Prostate gland (tissue), 2 donors: ENCODE measurements around the gene PRSS8.

ENCODE experiments used
- POLR2AphosphoS5 ChIP-seq: sonication (generic); formaldehyde crosslinking; IDR thresholded peaks from one replicate; pipeline ENCODE4 v1.6.1; 2017; ENCODE audit warnings: antibody characterized with exemption
- TF ChIP-seq, protein P1 (sequence below), 4 experiments: fragments of 200-600 bp in 2 of 4; fragments of 450-650 bp in 2 of 4; sonication (generic) in 2 of 4; IDR thresholded peaks; 1 replicate in 3 of 4; 2 replicates in 1 of 4; pipeline ENCODE4 v1.5.1; 2016 to 2019; ENCODE audit warnings: antibody characterized with exemption in 4 of 4, mild to moderate bottlenecking in 2 of 4, moderate library complexity in 2 of 4

DNA sequence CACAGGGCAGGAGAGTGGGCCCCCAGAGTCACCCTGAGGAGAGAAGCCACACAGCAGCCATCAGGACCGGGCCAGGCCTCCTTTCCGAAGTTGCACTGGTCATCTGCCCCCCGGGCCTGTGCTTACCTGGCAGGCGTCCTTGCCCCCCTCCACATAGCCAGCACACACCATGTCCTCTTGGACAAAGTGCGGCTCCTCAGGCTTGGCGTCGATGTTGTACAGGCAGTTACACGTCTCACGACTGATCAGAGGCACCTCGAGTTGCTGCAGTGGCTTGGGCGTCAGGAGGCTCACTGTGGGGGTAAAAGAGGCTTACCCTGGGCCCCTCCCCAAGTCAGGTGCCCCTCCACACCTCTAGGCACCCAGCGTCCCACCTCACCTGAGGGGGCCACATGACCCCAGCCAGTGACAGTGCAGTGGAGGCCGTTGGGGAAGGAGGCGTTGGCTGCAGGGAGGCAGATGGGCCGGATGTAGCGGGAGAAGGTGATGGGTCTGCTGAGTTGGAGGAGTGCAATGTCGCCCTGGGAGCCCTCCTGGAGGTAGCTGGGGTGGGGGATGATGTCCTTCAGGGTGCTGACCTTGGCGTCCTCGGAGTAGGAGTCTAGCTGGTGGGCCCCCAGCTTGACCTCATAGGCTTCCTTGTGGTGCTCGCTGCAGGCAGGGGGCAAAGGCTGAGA, 3.1 kb downstream of the PRSS8 start:
- TF ChIP-seq, protein P1, sequence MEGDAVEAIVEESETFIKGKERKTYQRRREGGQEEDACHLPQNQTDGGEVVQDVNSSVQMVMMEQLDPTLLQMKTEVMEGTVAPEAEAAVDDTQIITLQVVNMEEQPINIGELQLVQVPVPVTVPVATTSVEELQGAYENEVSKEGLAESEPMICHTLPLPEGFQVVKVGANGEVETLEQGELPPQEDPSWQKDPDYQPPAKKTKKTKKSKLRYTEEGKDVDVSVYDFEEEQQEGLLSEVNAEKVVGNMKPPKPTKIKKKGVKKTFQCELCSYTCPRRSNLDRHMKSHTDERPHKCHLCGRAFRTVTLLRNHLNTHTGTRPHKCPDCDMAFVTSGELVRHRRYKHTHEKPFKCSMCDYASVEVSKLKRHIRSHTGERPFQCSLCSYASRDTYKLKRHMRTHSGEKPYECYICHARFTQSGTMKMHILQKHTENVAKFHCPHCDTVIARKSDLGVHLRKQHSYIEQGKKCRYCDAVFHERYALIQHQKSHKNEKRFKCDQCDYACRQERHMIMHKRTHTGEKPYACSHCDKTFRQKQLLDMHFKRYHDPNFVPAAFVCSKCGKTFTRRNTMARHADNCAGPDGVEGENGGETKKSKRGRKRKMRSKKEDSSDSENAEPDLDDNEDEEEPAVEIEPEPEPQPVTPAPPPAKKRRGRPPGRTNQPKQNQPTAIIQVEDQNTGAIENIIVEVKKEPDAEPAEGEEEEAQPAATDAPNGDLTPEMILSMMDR (IDR thresholded peaks at IDR 0.05): no peak
- TF ChIP-seq POLR2AphosphoS5: no peak
